IMR-90 (cell line): ENCODE measurements around the gene ACOT7. TPM values are rescaled to one million over a fixed set of nuclear protein-coding genes. Genes with fewer than 3 reads are reported as not detected.
"Not testable (repeated sequence)": the region's sequence is repeated elsewhere in the genome, so short reads cannot be mapped to it uniquely, and the experiment has no call there.

Source experiments
- ATAC-seq: fragments of 200-7000 bp; cut with Tn5 transposase; 2 replicates; pipeline ENCODE4 v1.9.1; 2020; ENCODE audit warnings: low read depth, mild to moderate bottlenecking, moderate library complexity
- BruUV-seq: library from RNA; stranded (reverse); fragments of 400-500 nt; replicated peaks from 2 replicates; lab custom pipeline; 2021; lab: Mats Ljungman, UMichigan
- CTCF ChIA-PET: fragments of 300-600 bp; formaldehyde crosslinking; extraction: SDS; loops from one replicate; lab custom pipeline; 2021; ENCODE audit warnings: antibody characterized with exemption; lab: Yijun Ruan, JAX
- POLR2A ChIA-PET: fragments of 300-600 bp; sonication (Branson Sonifier 250); formaldehyde crosslinking; loops from one replicate; lab custom pipeline; 2022; ENCODE audit warnings: antibody characterized with exemption; ENCODE audit not compliant: unreplicated experiment; lab: Charles Lee
- DNase-seq: peaks from one replicate; pipeline ENCODE4 v3.0.0; 2013
- H2AFZ ChIP-seq: replicated peaks from 2 replicates; pipeline ENCODE3; 2013; ENCODE audit warnings: low read length, mild to moderate bottlenecking; ENCODE audit not compliant: poor library complexity
- H2AK5ac ChIP-seq: 2 replicates; pipeline ENCODE4 v1.6.1; 2013; ENCODE audit warnings: low read depth, low read length, inconsistent platforms
- H2AK9ac ChIP-seq: replicated peaks from 2 replicates; pipeline ENCODE3; 2013; ENCODE audit warnings: mild to moderate bottlenecking, low read depth, low read length, moderate library complexity; ENCODE audit not compliant: poor library complexity
- H2BK120ac ChIP-seq: 2 replicates; pipeline ENCODE4 v1.6.1; 2013; ENCODE audit warnings: low read depth, low read length, inconsistent platforms
- H2BK15ac ChIP-seq: 3 replicates; pipeline ENCODE4 v1.6.1; 2013; ENCODE audit warnings: low read depth, low read length, inconsistent platforms
- H2BK20ac ChIP-seq: 2 replicates; pipeline ENCODE4 v1.6.1; 2013; ENCODE audit warnings: low read depth, mild to moderate bottlenecking, inconsistent platforms, low read length, moderate library complexity
- H2BK5ac ChIP-seq: 2 replicates; pipeline ENCODE4 v1.6.1; 2013; ENCODE audit warnings: mild to moderate bottlenecking, low read depth, low read length, inconsistent platforms; ENCODE audit not compliant: poor library complexity, severe bottlenecking
- H3K14ac ChIP-seq: replicated peaks from 2 replicates; pipeline ENCODE4 v1.6.1; 2013; ENCODE audit warnings: low read depth, low read length, inconsistent platforms
- H3K18ac ChIP-seq: 2 replicates; pipeline ENCODE4 v1.6.1; 2013; ENCODE audit warnings: low read depth, low read length, control low read depth
- H3K23ac ChIP-seq: 2 replicates; pipeline ENCODE4 v1.6.1; 2013; ENCODE audit warnings: low read depth, low read length, inconsistent platforms
- H3K27ac ChIP-seq: 2 replicates; pipeline ENCODE4 v1.5.1; 2013; ENCODE audit warnings: mild to moderate bottlenecking, control low read depth, low read length; ENCODE audit not compliant: insufficient read depth
- H3K27me3 ChIP-seq: 2 replicates; pipeline ENCODE4 v1.6.1; 2013; ENCODE audit warnings: low read length; ENCODE audit not compliant: control insufficient read depth, insufficient read depth
- H3K36me3 ChIP-seq: 2 replicates; pipeline ENCODE4 v1.6.1; 2013; ENCODE audit warnings: low read length, mixed read lengths; ENCODE audit not compliant: control insufficient read depth, insufficient read depth
- H3K4ac ChIP-seq: 2 replicates; pipeline ENCODE4 v1.6.1; 2013; ENCODE audit warnings: low read depth, low read length, inconsistent platforms
- H3K4me1 ChIP-seq: 2 replicates; pipeline ENCODE4 v1.6.1; 2013; ENCODE audit warnings: low read length, mixed read lengths; ENCODE audit not compliant: control insufficient read depth, insufficient read depth
- H3K4me2 ChIP-seq: 2 replicates; pipeline ENCODE4 v1.6.1; 2013; ENCODE audit warnings: low read depth, mild to moderate bottlenecking, control low read depth, low read length, moderate library complexity
- H3K4me3 ChIP-seq: 2 replicates; pipeline ENCODE4 v1.5.1; 2013; ENCODE audit warnings: low read depth, mild to moderate bottlenecking, control low read depth, low read length, moderate library complexity; ENCODE audit not compliant: insufficient read depth
- H3K56ac ChIP-seq: 2 replicates; pipeline ENCODE4 v1.6.1; 2013; ENCODE audit warnings: low read length, inconsistent platforms; ENCODE audit not compliant: insufficient read depth; ENCODE audit errors: extremely low read depth
- H3K79me1 ChIP-seq, 2 experiments: 2 replicates each; pipeline ENCODE4 v1.6.1; 2013; ENCODE audit warnings: low read length in 2 of 2, inconsistent platforms in 1 of 2, low read depth in 1 of 2
- H3K9ac ChIP-seq: 2 replicates; pipeline ENCODE4 v1.6.1; 2013; ENCODE audit warnings: low read depth, low read length, control low read depth
- H3K9me1 ChIP-seq: 2 replicates; pipeline ENCODE4 v1.6.1; 2013; ENCODE audit warnings: low read length, inconsistent platforms; ENCODE audit not compliant: insufficient read depth
- H3K9me3 ChIP-seq: 2 replicates; pipeline ENCODE4 v1.6.1; 2013; ENCODE audit warnings: low read length; ENCODE audit not compliant: control insufficient read depth, insufficient read depth
- H4K20me1 ChIP-seq: 2 replicates; pipeline ENCODE4 v1.6.1; 2013; ENCODE audit warnings: low read length, inconsistent platforms; ENCODE audit not compliant: insufficient read depth
- H4K5ac ChIP-seq: 2 replicates; pipeline ENCODE4 v1.6.1; 2013; ENCODE audit warnings: mild to moderate bottlenecking, low read depth, low read length, control low read depth
- H4K8ac ChIP-seq, 2 experiments: 2 replicates each; pipeline ENCODE4 v1.6.1; 2013; ENCODE audit warnings: low read depth in 2 of 2, low read length in 2 of 2, control low read depth in 1 of 2, inconsistent platforms in 1 of 2
- H4K91ac ChIP-seq: 2 replicates; pipeline ENCODE4 v1.6.1; 2013; ENCODE audit warnings: low read depth, low read length, inconsistent platforms; ENCODE audit not compliant: insufficient read depth
- WGBS, 2 experiments: methylation state at CpG; one replicate each; pipeline versions ENCODE4 v1.1.5 to v1.1.7; 2013; ENCODE audit warnings: missing lambda C conversion rate in 2 of 2; ENCODE audit not compliant: insufficient read length in 1 of 2; ENCODE audit errors: extremely low coverage in 2 of 2; 5-methylcytosine and 5-hydroxymethylcytosine counted together
- dilution Hi-C: fragments of 300-500 bp; cut with HindIII; formaldehyde crosslinking; loops from one replicate; pipeline ENCODE4 v1.14.3; 2018; ENCODE audit warnings: low sequenced_read_pairs; ENCODE audit not compliant: unreplicated experiment
- in situ Hi-C: fragments of 300-500 bp; cut with MboI; formaldehyde crosslinking; loops from 3 replicates; pipeline ENCODE4 v1.14.3; 2019; ENCODE audit warnings: low sequenced_read_pairs, inconsistent platforms, mixed read lengths
- intact Hi-C: fragments of 100-400 bp; cut with micrococcal nuclease; formaldehyde crosslinking; loops from 2 replicates; pipeline ENCODE4 v1.10.0; 2022
- polyA plus RNA-seq, 3 experiments: library from polyadenylated mRNA; depleted of rRNA; stranded (reverse); fragments of >200 nt; gene quantifications; 2 replicates each; pipeline ENCODE4 v1.2.3, GENCODE V29; 2012; ENCODE audit warnings: low replicate concordance in 1 of 3
- total RNA-seq: library from RNA; depleted of rRNA; stranded (reverse); fragments of >200 nt; gene quantifications from 2 replicates; pipeline ENCODE4 v1.2.3, GENCODE V29; 2012

ACOT7 gene
- total and polyA plus RNA-seq, 2 of the 4 experiments (the other 2 are of a cell fraction), result 51.6 to 242 TPM

- H2AFZ ChIP-seq, H4K8ac ChIP-seq, H2BK20ac ChIP-seq, H3K36me3 ChIP-seq, H2AK9ac ChIP-seq, H3K4me1 ChIP-seq, H4K20me1 ChIP-seq, H3K9ac ChIP-seq, ATAC-seq, H3K4ac ChIP-seq, H4K91ac ChIP-seq, DNase-seq, H2BK120ac ChIP-seq, BruUV-seq, CTCF ChIA-PET, H3K9me3 ChIP-seq, H3K79me1 ChIP-seq, H3K4me2 ChIP-seq, intact Hi-C loops, H3K9me1 ChIP-seq, H4K5ac ChIP-seq, H3K14ac ChIP-seq, dilution Hi-C loops, H3K23ac ChIP-seq, H2BK15ac ChIP-seq, H2BK5ac ChIP-seq, in situ Hi-C loops, H3K18ac ChIP-seq, H3K56ac ChIP-seq, H3K4me3 ChIP-seq, POLR2A ChIA-PET, H2AK5ac ChIP-seq, H3K27ac ChIP-seq: not testable (repeated sequence)
- 51% methylated on average over 3 of the region's 6 CpGs; no CpG with 5 or more reads in 1 of the 2 experiments for WGBS, 2 experiments
- peaks cover 75% of the 10 kb centered on the region for H3K27me3 ChIP-seq
These were observed 34.9 kb upstream of the ACOT7 start for GRCh38 chr1:6428453-6428852.
